Right cardiac atrium (tissue), 5 donors: ENCODE results near the gene DTHD1. TPM values are rescaled to one million over a fixed set of nuclear protein-coding genes. Genes with fewer than 3 reads are reported as not detected.

ENCODE experiments used
- ATAC-seq, 2 donors: fragments of 200-7000 bp; cut with Tn5 transposase; one replicate each; pipeline versions ENCODE4 v1.8.0 to v1.9.1; 2020; ENCODE audit warnings: moderate library complexity in 2 of 2, mild to moderate bottlenecking in 1 of 2
- DNase-seq, 3 donors: peaks; one replicate each; pipeline ENCODE4 v3.0.0-alpha.2; 2020
- H3K27ac ChIP-seq: one replicate; pipeline ENCODE4 v1.5.1; 2013; ENCODE audit warnings: mild to moderate bottlenecking, low read length, control low read depth, moderate library complexity
- H3K27me3 ChIP-seq: one replicate; pipeline ENCODE4 v1.6.1; 2013; ENCODE audit not compliant: control insufficient read depth, insufficient read depth
- H3K4me1 ChIP-seq: one replicate; pipeline ENCODE4 v1.6.1; 2013; ENCODE audit warnings: low read length; ENCODE audit not compliant: control insufficient read depth, insufficient read depth
- H3K4me3 ChIP-seq: one replicate; pipeline ENCODE4 v1.5.1; 2013; ENCODE audit warnings: low read length, control low read depth
- H3K9me3 ChIP-seq: one replicate; pipeline ENCODE4 v1.6.1; 2013; ENCODE audit warnings: low read length; ENCODE audit not compliant: control insufficient read depth
- WGBS: extraction: QIAGEN DNeasy Blood & Tissue Kit; methylation state at CpG from one replicate; pipeline ENCODE4 v1.1.7; 2013; 5-methylcytosine and 5-hydroxymethylcytosine counted together
- intact Hi-C, 4 donors: fragments of 100-400 bp; cut with DNase I; formaldehyde crosslinking; loops; one replicate each; pipeline versions ENCODE4 v1.11.0 to v1.14.0; 2022 to 2023
- polyA plus RNA-seq: library from polyadenylated mRNA; stranded (reverse); fragments of 200-250 nt; gene quantifications from one replicate; pipeline ENCODE4 v1.2.3, GENCODE V29; 2013
- total RNA-seq, 4 donors: library from RNA; stranded (reverse); fragmentation: NEBNext Ultra II Directional; extraction: Animal tissue kit (Norgen Biotek cat#: 25700); gene quantifications; one replicate each; pipeline ENCODE4 v1.2.1, GENCODE V29; 2021
- donor health status: healthy with polysubstance abuse.
- donor health status: DM: no; HTN: yes; CAD: no.
- donor health status: DM: no; HTN: no; CAD: no.
- donor health status: DM: no; HTN: yes; CAD: no; lungs with severe emphysema.
- donor health status: DM: yes; HTN: yes; CAD: no.

Gene DTHD1
- total and polyA plus RNA-seq, 5 donors: 0.02 to 0.39 (median 0.09) TPM; not detected in 2

DNA sequence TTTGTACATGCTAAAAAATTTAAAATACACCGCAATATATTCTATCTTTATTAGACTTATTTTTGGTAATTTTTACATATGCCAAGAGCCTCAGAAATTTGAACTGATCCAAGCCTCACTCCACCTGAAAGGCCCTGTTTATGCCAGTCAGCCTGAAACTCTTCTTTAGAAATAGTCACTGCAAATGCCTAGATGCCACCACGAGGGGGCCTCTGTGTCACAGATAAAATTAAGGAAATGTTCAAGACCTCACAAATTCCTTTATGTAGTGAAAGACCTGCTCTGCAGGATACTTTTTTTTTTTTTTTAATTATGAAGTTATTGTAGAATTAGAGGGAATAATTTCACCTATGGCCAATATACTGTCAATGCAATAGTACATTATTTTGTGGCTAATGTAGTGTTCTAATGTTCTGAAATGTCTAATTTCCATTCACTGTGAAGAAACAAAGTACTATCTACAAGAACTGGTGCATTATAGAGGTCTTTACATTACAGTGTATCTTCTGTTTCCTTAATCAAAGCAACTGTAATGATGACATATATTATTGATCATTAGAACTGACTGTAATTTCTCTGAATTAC lies 69.8 kb downstream of the DTHD1 start:
- ATAC-seq: peak in 1 of 2 donors; percentile 47
- intact Hi-C loops: loop anchor here in 2 of 4 donors (5.0 to 10.0 kb wide), 2 partner anchors 1034 to 1041 kb away; no protein-coding TSS in a partner anchor
- Histone ChIP-seq H3K4me1 (no peaks in the 10 kb centered on the region), H3K27me3 (no peaks in the 10 kb centered on the region), H3K27ac (no peak overlapping the region), H3K9me3 (no peaks in the 10 kb centered on the region), H3K4me3 (no peak overlapping the region)
- WGBS: 17% methylated on average over 2 of the region's 2 CpGs
- DNase-seq: peak; percentile 53 to 80 (median 66)

DNA sequence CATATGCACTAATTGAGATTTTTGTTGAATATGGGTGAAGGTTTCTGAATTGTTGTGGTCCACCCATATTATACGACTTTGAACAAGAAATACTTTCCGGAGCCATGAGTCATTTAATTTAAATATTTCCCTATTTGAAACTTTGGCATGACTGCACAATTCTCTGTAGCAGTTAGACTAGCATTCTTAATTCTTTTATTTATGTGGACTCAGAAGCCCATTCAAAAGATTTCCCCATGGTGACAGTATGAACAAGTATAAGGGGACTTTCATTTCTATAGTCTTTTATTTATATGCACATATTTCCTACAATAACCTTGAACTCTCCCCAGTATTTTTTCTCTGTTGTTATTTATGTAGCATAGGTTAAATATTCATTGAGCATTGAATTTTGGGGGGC lies 72.6 kb downstream of the DTHD1 start:
- no peak overlapping the region for H3K4me3 ChIP-seq
- no peak for DNase-seq
- ATAC-seq: no peak
- no peak overlapping the region for H3K27ac ChIP-seq
- intact Hi-C loops: loop anchor here in 2 of 4 donors (5.0 to 10.0 kb wide), 2 partner anchors 1031 to 1038 kb away; no protein-coding TSS in a partner anchor
- H3K27me3 ChIP-seq: no peaks in the 10 kb centered on the region
- WGBS: 56% methylated on average over 2 of the region's 2 CpGs
- no peaks in the 10 kb centered on the region for H3K9me3 ChIP-seq
- H3K4me1 ChIP-seq: no peaks in the 10 kb centered on the region

DNA sequence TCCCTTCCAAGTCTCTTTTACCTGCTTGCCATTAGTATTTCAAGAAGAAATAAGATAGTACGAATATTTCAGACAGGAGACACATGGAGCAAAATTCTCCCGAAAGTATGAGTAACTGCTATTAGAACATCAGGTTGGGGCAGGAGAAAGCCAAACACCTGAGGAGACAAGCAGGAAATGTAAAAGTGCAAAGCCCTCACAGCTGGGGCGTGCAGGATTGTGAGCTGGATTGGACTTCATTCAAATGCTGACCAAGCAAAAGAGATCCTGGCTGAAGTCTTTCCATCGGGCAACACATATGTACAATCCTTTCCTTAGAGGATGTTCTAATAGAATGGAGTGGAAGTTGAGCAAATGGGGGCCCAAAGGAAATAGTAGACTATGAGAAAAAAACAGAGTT lies 76.8 kb downstream of the DTHD1 start:
- Histone ChIP-seq H3K4me3 (no peak overlapping the region), H3K27ac (no peak overlapping the region), H3K27me3 (no peaks in the 10 kb centered on the region), H3K4me1 (no peaks in the 10 kb centered on the region), H3K9me3 (no peaks in the 10 kb centered on the region)
- DNase-seq (no peak), ATAC-seq (no peak)
- 72% methylated on average over 4 of the region's 4 CpGs for WGBS
- intact Hi-C loops: loop anchor here in 1 of 4 donors (10.0 kb wide), 1 partner anchor 1027 kb away; no protein-coding TSS in a partner anchor

DNA sequence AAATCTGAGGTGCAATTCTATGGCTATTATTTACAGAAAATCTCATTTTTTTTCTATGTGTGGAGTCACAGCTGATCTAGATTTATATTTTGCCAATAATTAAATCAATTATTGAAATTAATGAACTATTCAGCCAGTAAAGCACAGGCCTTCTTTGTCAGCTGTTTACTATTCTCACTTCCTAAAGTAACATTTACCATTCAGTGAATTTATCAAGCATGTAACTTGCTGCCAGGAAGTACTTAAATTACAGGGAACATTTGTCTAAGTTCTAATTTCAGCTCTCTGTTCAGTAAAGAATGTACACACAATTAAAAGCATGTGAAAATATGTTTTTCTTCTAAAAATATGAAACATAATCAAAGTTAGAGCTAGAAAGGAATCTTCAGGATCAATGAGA lies 79.3 kb downstream of the DTHD1 start:
- H3K4me1 ChIP-seq: no peaks in the 10 kb centered on the region
- H3K4me3 ChIP-seq: no peak overlapping the region
- DNase-seq (no peak), ATAC-seq (no peak)
- no peaks in the 10 kb centered on the region for H3K9me3 ChIP-seq
- H3K27ac ChIP-seq: no peak overlapping the region
- no peaks in the 10 kb centered on the region for H3K27me3 ChIP-seq
- intact Hi-C loops: no loop called here

DNA sequence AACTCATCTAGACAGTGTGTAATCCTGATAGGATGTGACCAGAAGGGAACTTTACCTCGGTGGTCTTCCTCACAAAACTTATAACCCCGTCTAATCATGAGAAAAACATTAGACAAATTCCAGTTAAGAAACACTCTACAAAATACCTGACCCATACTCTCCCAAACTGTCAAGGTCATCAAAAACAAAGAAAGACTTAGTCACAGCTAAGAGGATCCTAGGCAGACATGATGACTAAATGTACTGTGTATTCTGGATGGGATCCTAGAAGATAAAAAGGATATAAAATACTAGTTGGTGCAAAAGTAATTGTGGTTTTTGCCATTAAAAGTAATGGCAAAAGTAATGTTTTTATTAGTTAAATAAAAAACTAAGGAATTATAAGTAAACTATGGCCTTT lies 81.6 kb downstream of the DTHD1 start:
- Histone ChIP-seq H3K27ac (no peak overlapping the region), H3K9me3 (no peaks in the 10 kb centered on the region), H3K4me1 (no peaks in the 10 kb centered on the region), H3K4me3 (no peak overlapping the region), H3K27me3 (no peaks in the 10 kb centered on the region)
- intact Hi-C loops: no loop called here
- ATAC-seq: no peak
- 63% methylated on average over 2 of the region's 2 CpGs for WGBS
- DNase-seq: no peak

DNA sequence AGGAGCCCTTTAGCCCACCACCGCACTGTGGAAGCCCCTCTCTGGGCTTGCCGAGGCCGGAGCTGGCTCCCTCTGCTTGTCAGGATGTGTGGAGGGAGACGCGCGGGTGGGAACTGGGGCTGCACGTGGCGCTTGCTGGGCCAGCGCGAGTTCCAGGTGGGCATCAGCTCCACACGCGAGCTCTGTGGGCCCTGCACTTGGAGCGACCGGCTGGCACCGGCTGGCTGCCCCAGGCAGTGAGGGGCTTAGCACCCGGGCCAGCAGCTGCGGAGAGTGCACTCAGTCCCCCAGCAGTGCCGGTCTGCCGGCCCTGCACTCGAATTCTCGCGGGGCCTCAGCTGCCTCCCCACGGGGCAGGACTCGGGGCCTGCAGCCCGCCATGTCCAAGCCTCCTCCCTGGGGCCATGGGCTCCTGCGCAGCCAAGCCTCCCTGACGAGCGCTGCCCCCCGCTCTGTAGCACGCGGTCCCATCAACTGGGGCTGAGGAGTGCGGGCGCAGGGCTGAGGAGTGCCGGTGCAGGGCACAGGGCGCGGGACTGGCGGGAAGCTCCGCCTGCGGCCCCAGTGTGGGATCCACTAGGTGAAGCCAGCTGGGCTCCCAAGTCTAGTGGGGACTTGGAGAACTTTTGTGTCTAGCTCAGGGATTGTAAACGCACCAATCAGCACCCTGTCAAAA lies 93.6 kb downstream of the DTHD1 start:
- H3K27ac ChIP-seq: no peak overlapping the region
- H3K27me3 ChIP-seq: no peaks in the 10 kb centered on the region
- no peak for ATAC-seq
- intact Hi-C loops: no loop called here
- no peaks in the 10 kb centered on the region for H3K4me1 ChIP-seq
- DNase-seq: peak in 1 of 3 donors; percentile 44
- 95% methylated on average over 40 of the region's 40 CpGs for WGBS
- no peaks in the 10 kb centered on the region for H3K9me3 ChIP-seq
- H3K4me3 ChIP-seq: no peak overlapping the region

DNA sequence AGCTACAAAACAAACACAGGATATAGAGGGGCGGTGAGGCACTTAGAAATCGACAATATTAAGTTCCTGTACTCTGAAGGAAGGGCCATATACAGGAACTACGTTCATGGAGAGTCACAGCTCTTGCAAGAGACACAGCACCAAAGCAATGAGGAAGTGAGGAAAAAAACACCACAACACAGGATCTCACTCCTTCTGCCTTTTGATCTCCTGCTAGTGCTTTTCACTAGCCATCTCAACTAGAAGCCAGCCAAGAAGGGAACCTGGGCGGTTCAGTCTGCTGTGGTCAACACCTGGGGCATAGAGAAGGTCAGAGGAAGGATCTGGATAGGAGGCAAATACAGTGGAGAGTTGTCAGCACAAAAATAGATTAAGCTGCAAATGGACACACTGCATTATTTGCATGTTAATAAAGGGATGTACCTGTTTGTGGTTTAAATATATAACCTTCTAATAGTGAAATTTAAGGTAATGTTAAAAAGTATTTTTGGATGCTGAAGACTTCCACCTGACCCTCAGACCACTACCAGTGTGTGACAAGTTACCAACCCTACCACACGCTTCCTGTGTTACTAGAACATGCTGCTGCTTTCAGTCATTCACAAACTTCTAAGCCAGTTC lies 104.6 kb downstream of the DTHD1 start:
- peak in 1 of 2 donors; percentile 26 for ATAC-seq
- DNase-seq: no peak

DNA sequence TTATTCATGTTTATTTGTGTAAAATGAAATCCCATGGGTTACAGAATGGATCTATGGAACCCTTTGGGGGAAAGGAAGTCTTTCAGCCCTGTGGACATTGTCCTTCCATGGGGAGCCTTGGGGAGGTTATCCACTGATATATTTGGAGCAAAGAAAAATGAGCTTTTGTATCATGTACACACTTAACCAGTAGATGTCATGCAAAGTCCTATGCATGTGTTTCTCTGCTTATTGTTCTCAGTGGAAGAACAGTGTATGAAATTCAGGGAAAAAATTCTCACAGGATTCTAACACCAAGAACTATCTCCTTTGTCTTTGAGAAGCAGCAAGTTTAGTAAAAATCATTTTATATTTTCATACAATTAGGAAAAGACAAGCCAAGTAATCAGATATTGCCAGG lies 105.3 kb downstream of the DTHD1 start:
- DNase-seq: no peak
- H3K27ac ChIP-seq: no peak overlapping the region
- H3K9me3 ChIP-seq: no peaks in the 10 kb centered on the region

More for the DNA sequence above, 104.6 kb downstream of the DTHD1 start:
- Histone ChIP-seq H3K27me3 (no peaks in the 10 kb centered on the region), H3K4me3 (no peak overlapping the region), H3K27ac (no peak overlapping the region), H3K4me1 (no peaks in the 10 kb centered on the region), H3K9me3 (no peaks in the 10 kb centered on the region)
- 51% methylated on average over 5 of the region's 5 CpGs for WGBS
- intact Hi-C loops: no loop called here

DNA sequence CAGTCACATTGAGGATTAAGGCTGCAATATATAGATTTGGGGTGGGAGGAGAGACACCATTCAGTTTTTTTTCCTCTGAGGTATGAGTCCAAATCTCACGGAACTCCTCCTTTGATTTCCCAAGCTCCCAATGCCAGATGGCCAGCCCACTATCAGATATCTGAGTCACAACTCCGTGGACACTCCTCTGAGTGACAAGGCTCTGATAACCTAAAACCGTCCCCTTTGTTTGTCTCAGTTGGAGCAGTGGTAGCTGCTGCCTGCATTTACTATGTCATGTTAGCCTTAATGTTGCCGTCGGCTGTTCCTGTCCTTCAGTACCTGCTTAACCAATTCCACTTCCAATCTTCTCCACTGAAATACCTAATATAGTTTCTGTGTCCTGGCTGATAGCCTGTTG lies 107.3 kb downstream of the DTHD1 start:
- Histone ChIP-seq H3K4me1 (no peaks in the 10 kb centered on the region), H3K27ac (no peak overlapping the region), H3K9me3 (no peaks in the 10 kb centered on the region), H3K27me3 (no peaks in the 10 kb centered on the region), H3K4me3 (no peak overlapping the region)
- intact Hi-C loops: no loop called here
- ATAC-seq (no peak), DNase-seq (no peak)
- WGBS: 25% methylated on average over 5 of the region's 5 CpGs

More for the DNA sequence above, 105.3 kb downstream of the DTHD1 start:
- no peak for ATAC-seq
- intact Hi-C loops: no loop called here
- Histone ChIP-seq H3K4me3 (no peak overlapping the region), H3K4me1 (no peaks in the 10 kb centered on the region), H3K27me3 (no peaks in the 10 kb centered on the region)

DNA sequence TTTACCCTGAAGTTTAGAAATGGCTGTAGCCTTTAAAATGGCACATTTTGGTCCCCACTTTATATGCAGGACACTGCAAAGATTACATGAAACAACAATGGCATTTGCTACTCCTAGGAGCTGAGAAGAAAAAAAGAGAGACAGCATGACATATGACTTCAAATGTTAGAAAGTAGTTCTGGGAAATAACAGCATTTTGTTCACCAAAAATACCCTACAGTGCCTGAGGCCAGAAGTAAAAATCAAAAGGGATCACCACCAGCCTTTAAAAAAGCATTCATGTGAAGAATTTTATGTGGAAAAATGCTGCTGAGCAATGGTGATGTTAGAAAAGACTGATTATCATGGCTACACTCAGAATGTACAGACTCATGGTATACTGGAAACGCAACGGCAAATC lies 110.0 kb downstream of the DTHD1 start:
- no peak overlapping the region for H3K4me3 ChIP-seq
- H3K27me3 ChIP-seq: no peaks in the 10 kb centered on the region
- 86% methylated on average over 2 of the region's 2 CpGs for WGBS
- intact Hi-C loops: no loop called here
- no peaks in the 10 kb centered on the region for H3K4me1 ChIP-seq
- H3K9me3 ChIP-seq: no peaks in the 10 kb centered on the region
- ATAC-seq: no peak
- DNase-seq: no peak
- no peak overlapping the region for H3K27ac ChIP-seq

DNA sequence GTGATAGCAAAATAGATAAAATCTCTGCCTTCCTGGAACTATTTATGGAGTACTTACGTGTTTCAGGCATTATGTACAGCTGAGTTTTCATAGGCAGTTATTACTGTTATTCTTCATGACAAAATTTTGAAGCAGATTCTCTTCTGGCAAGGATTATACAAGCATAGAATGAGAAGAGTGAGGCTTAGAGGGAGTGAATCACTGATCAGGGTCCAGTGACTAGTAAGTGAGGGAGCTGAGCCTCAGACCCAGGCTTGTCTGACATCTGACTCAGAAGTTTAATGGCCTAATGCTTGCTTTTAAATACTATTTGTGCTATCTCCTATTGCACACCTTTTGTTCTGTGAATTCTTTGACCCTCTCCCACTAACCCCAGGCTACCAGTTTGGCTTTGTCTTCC lies 110.6 kb downstream of the DTHD1 start:
- no peak overlapping the region for H3K4me3 ChIP-seq
- no peaks in the 10 kb centered on the region for H3K27me3 ChIP-seq
- no peaks in the 10 kb centered on the region for H3K4me1 ChIP-seq
- no peaks in the 10 kb centered on the region for H3K9me3 ChIP-seq
- intact Hi-C loops: no loop called here
- no peak overlapping the region for H3K27ac ChIP-seq
- no peak for ATAC-seq
- no peak for DNase-seq
- WGBS: 79% methylated on average over 1 of the region's 1 CpG
